ENCODE results near the gene KRTAP17-1. TPM values are rescaled to one million over a fixed set of nuclear protein-coding genes. Genes with fewer than 3 reads are reported as not detected.
"Not testable (repeated sequence)": the region's sequence is repeated elsewhere in the genome, so short reads cannot be mapped to it uniquely, and the experiment has no call there.

KRTAP17-1 gene
- total RNA-seq = not detected

- ATAC-seq = no peak
- no peak for DNase-seq (ENCODE audit: low spot score)
Observed at GRCh38 chr17:41315204-41315794, at the start of gene KRTAP17-1. TSS of gene KRTAP17-1 (minus strand) at chr17:41315710. CDS start at chr17:41315650, 60 bp downstream.

GRCh38 chr17:41363881-41364280, 48.4 kb upstream of the KRTAP17-1 start:
- DNase-seq (ENCODE audit: low spot score) = no peak
- ATAC-seq = no peak

DNA sequence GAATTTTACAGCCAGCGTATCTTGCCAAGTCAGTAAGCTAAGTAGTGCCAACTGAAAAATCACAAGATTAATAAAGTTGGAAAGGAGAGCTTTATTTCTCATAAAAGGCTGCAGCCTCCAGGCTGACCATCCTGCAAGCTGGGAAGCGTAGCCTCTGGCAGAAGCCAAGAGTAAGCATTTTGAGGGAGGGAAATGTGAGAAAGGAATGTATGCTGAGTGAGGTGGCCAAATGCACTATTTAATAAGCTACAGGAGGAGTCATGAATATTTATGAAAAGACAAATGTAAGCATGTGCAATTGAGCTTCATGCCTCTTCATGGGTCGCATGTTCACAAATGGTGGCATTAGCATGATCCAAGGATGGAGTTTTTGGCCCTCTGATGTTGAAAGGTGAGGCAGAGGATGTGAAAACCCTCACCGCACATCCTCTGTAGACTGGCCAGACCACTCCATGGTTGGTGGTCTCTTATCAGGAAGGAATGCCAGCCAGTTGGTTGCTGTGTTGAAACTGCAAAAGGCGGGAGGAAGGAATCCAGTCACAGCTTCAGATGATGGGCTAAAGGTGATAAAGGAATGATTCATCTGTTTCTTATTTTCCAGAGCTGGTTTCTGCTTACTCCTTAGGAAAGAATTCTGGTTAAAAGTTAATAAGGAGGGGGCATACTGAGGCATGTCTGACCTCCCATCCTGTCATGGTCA, 44.9 kb upstream of the KRTAP17-1 start:
- DNase-seq (ENCODE audit: low spot score) (no peak), ATAC-seq (no peak)

- no peak for ATAC-seq
- DNase-seq (ENCODE audit: low spot score) = no peak
Observed at GRCh38 chr17:41354536-41354935, 39.0 kb upstream of the KRTAP17-1 start.

DNA sequence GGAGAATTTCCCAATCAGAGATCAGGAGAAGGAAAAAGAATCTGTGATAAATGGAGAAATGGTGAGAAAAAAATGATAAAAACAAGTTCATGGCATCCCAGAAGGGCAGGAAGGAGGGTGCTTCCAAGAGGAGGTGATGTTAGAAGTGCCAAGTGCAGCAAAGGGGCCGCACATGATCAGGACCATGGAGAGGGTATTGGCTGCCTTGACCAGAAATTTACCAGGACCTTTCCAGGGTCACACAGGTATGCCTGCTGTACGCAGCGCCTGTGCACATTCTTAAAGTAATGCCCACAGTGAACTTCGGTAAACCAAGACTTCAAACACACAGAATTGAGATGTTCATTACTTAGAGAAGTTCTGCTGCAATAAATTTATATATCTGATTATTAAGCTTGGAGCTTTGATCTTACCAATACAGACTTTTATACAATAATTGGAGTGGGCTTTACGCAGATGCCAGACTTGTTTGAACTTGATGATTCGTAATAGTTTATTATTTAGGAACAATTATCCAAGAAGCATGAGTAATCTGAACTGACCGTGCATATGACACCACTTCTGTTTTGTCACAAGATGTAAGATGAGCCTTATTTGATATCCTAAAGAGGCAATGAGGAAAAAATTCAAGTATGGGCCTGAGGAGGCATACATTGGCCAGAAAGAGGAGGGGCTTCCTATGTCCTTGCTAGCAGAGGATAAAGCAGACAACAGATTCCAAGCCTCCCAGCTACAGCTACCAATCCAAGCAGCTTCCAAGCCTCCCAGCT, 37.3 kb upstream of the KRTAP17-1 start:
- no peak for ATAC-seq
- DNase-seq (ENCODE audit: low spot score) = no peak

GRCh38 chr17:41351177-41351576, 35.7 kb upstream of the KRTAP17-1 start:
- no peak for ATAC-seq
- DNase-seq (ENCODE audit: low spot score) = no peak

DNA sequence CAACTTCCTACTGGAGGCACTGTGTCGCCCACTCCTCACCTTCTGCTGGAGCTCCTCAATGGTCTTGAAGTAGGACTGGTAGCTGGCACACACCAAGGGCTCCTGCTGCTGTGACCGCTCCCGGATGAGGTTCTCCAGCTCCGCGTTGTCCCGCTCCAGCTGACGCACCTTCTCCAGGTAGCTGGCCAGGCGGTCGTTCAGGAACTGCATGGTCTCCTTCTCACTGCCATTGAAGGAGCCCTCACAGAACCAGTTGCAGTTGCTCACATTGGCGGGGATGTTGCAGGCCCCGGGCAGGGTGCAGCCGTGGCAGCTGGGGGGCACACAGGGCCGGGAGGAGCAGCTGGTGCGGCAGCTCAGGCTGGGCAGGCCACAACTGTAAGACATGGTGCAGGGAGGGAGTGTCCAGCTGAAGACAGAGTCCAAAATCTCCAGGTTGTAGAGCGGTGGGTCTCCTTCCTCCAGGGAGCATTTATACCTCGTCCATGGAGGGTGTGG, 34.9 kb upstream of the KRTAP17-1 start, which contains the start of gene KRT33A:
KRT33A (minus strand) TSS at position 448 of the 498 bp plus-strand sequence; CDS start at position 387, 61 bp downstream.
- DNase-seq (ENCODE audit: low spot score); ATAC-seq: not testable (repeated sequence)

DNA sequence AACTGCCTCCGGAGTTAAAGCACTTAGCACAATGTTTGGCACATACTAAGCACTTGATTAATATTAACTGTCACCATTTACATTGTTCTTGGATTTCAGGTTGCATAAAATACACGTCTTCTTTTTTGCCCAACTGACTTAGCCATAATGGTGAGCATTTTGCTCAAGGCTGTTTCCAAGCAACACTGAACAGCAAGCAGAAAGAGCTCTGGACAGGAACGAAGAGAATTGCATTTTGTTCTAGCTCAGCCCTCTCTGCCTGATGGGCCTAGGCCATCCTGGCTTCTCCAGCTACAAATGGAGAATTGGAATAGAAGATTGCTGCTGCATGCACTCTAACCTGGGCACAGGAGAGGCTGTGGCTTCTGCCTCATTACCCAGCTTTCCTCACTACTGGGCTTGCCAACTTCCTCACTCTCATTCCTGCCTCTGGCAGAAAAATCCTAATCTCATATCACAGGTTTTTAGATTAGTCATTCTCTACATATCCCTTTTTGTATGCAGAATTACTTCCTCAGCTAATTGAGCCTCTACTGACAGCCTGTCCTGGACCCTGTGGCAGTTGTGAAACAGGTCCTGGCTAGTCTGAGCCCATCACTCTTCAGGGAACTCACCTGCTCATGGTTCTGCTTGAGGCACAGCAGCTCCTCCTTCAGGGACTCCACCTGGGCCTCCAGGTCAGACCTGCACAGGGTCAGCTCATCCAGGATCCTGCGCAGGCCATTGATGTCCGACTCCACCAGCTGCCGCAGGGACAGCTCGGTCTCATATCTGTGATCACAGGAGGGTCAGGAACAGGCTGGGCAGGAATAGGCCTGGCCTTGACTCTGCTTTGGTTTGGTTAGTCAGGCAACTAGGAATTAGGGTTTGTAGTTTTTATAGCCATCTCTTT, 32.6 kb upstream of the KRTAP17-1 start:
- ATAC-seq (no peak), DNase-seq (ENCODE audit: low spot score) (no peak)

DNA sequence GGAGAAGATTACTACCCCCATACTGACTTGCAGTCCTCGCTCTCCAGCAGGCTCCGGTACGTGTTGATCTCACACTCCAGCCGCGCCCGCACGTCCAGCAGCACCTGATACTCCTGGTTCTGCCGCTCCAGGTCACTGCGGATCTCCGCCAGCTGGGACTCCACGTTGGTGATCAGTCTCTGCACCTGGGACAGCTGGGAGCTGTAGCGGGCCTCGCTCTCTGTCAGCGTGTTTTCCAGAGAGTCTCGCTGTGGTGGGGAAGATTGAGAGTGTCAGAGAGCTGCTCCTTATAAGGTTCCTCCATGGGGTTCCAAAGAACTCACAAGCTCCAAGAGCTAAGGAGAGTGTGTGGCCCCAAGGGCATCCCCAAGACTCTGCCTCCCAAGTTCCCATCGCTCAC, 30.9 kb upstream of the KRTAP17-1 start:
- not testable (repeated sequence) for ATAC-seq; DNase-seq (ENCODE audit: low spot score)

DNA sequence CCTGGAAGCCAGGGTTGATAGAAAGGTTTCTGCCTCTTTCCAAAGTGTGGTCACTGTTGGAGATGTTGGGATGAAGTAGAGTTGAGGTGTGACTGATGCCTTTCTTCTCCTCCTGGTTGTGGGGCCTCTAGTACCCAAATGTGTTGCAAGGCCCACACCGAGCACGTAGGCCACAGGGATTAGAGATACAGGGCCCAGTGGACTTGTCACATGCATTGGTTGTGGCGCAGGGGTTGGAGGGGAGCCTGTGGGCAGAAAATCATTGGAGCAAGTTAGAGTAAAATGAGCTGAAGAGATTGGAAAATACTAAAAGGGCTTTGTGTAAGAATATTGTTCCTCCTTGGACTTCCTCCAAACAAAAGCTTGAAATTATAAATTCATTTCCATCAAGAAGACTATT, 30.5 kb upstream of the KRTAP17-1 start:
- DNase-seq (ENCODE audit: low spot score) (no peak), ATAC-seq (no peak)

GRCh38 chr17:41343029-41343428, 27.5 kb upstream of the KRTAP17-1 start:
- ATAC-seq (no peak), DNase-seq (ENCODE audit: low spot score) (no peak)

GRCh38 chr17:41340934-41341861, 25.7 kb upstream of the KRTAP17-1 start:
- ATAC-seq (no peak), DNase-seq (ENCODE audit: low spot score) (no peak)

DNA sequence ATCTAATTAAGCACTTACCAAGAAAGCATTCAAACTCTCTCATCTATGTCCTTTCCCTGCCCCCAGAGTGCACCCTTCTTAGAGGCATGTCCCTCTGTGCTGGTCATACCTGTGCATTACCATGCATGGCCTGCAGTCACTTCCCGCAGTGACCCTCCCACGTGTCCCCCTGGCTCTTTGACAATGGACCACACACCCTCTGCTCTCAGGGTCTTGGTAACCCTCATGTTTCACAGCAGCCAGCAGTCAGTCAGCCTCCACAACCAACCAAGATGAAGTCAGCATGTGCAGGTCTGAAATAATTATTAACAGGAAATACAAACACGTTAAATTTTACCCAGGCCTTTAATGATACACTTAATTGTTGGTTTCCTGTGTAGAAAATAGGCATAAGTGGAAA, 25.0 kb upstream of the KRTAP17-1 start:
- no peak for DNase-seq (ENCODE audit: low spot score)
- ATAC-seq = no peak

GRCh38 chr17:41339571-41340172, 24.2 kb upstream of the KRTAP17-1 start:
- DNase-seq (ENCODE audit: low spot score) (no peak), ATAC-seq (no peak)

- ATAC-seq = no peak
Observed at GRCh38 chr17:41338961-41339485, 23.5 kb upstream of the KRTAP17-1 start.

GRCh38 chr17:41335747-41336146, 20.2 kb upstream of the KRTAP17-1 start:
- ATAC-seq = no peak
- DNase-seq (ENCODE audit: low spot score) = no peak

More at GRCh38 chr17:41338961-41339485, 23.5 kb upstream of the KRTAP17-1 start:
- DNase-seq (ENCODE audit: low spot score) = no peak

- ATAC-seq (no peak), DNase-seq (ENCODE audit: low spot score) (no peak)
Observed at GRCh38 chr17:41334385-41335305, 19.1 kb upstream of the KRTAP17-1 start.

GRCh38 chr17:41333836-41334235, 18.3 kb upstream of the KRTAP17-1 start:
- DNase-seq (ENCODE audit: low spot score) (no peak), ATAC-seq (no peak)
